ENCODE measurements around the gene NDUFV3. TPM values are rescaled to one million over a fixed set of nuclear protein-coding genes. Genes with fewer than 3 reads are reported as not detected.

NDUFV3 gene
- total and polyA plus RNA-seq, 2 of the 8 experiments (the other 6 are each of a cell fraction or from before 2014, with no cell fraction given): 17.0 to 44.4 TPM

DNA sequence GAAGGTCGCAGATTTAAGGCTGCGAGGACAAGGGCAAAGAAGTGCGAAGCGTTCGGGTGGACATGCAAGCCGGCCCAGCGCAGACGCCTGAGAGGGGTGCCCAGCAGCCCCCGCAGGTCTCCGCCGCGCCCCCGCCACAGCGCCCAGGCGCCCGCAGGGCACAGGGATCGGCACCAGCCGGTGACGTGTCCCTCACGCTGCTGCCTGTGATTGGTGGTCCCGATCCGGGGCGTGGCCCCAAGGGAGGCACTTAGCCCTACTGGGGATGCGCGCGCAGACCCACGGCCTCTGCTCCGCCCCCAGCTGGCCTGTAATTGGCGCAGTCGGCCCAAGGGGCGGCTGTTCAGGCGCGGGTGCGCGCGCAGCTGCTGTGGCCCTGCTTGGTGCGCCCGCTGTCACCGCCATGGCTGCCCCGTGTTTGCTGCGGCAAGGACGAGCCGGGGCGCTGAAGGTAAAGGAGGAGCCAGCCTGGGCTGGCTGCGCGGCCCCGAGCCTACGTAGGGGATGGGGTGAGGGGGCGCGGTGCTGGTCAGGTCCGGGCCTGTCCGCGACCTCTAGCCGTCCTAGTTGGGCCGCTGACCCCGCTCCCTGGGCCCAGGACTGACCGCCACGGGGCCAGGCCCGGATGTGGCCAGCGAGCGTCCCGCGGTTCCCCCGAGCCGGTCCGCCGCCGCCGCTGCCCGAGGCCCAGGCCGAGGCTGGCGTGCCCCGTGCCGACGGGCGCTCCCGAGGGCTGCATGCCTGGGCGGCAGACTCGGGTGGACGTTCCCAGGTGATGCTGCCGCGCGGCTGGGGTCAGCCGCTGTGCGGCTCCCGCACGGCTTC is at the start of gene NDUFV3 (continued):
- TF ChIP-seq, protein P1, sequence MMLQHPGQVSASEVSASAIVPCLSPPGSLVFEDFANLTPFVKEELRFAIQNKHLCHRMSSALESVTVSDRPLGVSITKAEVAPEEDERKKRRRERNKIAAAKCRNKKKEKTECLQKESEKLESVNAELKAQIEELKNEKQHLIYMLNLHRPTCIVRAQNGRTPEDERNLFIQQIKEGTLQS (IDR thresholded peaks at IDR 0.05; ENCODE audit: insufficient read depth, low read depth, low read length): no peak
- TF ChIP-seq RNF2 (IDR thresholded peaks at IDR 0.05; ENCODE audit: borderline replicate concordance, low read depth, low read length, missing control alignments, poor library complexity, severe bottlenecking): no peak
- no peak for TF ChIP-seq SAP30 (IDR thresholded peaks at IDR 0.05; ENCODE audit: insufficient read depth, insufficient replicate concordance, low read length)
- TF ChIP-seq, protein P2, sequence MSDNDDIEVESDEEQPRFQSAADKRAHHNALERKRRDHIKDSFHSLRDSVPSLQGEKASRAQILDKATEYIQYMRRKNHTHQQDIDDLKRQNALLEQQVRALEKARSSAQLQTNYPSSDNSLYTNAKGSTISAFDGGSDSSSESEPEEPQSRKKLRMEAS (IDR thresholded peaks at IDR 0.05): peak; percentile 15; the same call in 1 of the 2 replicates
- TF ChIP-seq ATF2 (IDR thresholded peaks at IDR 0.05; ENCODE audit: low read length): no peak
- peak; percentile 84 for TF ChIP-seq KDM4A (IDR thresholded peaks at IDR 0.05; ENCODE audit: low read depth, low read length, severe bottlenecking)
- peak; percentile 85 for TF ChIP-seq PHF8 (conservative IDR thresholded peaks at IDR 0.05; ENCODE audit: low read depth, low read length)
- no peak for TF ChIP-seq SIRT6 (IDR thresholded peaks at IDR 0.05; ENCODE audit: low read length)
- peak; percentile 59; the same call in 1 of the 2 replicates for TF ChIP-seq TBP (IDR thresholded peaks at IDR 0.05; ENCODE audit: low read depth, low read length)
- no peak for TF ChIP-seq BCL11A (IDR thresholded peaks at IDR 0.05; ENCODE audit: low read depth in 2 of 2, low read length in 2 of 2)
- TF ChIP-seq CHD1 (IDR thresholded peaks at IDR 0.05; ENCODE audit: low read depth, low read length): no peak
- no peak for TF ChIP-seq RFX5 (IDR thresholded peaks at IDR 0.05; ENCODE audit: borderline replicate concordance, low read depth, low read length)
- peak; percentile 28; the same call in 1 of the 2 replicates for TF ChIP-seq CHD2 (IDR thresholded peaks at IDR 0.05; ENCODE audit: low read length)
- TF ChIP-seq CEBPB (IDR thresholded peaks at IDR 0.05; ENCODE audit: low read depth, low read length): no peak
- TF ChIP-seq POLR2A (IDR thresholded peaks at IDR 0.05; ENCODE audit: control extremely low read depth in 1 of 2, low read depth in 2 of 2, low read length in 2 of 2): peak; percentile 56 to 91
- TF ChIP-seq EZH2 (IDR thresholded peaks at IDR 0.05; ENCODE audit: low read depth, low read length, severe bottlenecking): no peak
- peak; percentile 79 for TF ChIP-seq POLR2AphosphoS5 (IDR thresholded peaks at IDR 0.05; ENCODE audit: low read depth, low read length)
- TF ChIP-seq EGR1 (IDR thresholded peaks at IDR 0.05; ENCODE audit: borderline replicate concordance, low read depth, low read length): no peak
- no peak for TF ChIP-seq CBX8 (IDR thresholded peaks at IDR 0.05; ENCODE audit: borderline replicate concordance, low read depth, low read length)
- TF ChIP-seq TAF1 (IDR thresholded peaks at IDR 0.05; ENCODE audit: low read depth, low read length): peak; percentile 88
- no peak for TF ChIP-seq JUN (IDR thresholded peaks at IDR 0.05; ENCODE audit: low read depth, low read length)
- TF ChIP-seq GABPA (IDR thresholded peaks at IDR 0.05; ENCODE audit: borderline replicate concordance, insufficient read depth, low read length): no peak

Measured in H1 (cell line).